Activated T-helper 2 cell treated with anti-CD3 and anti-CD28 coated beads, Interferon-gamma antibody, Interleukin-2, Interleukin-4, amounts not matched to agents 10 μg/mL and 5 μg/mL and 100 μg/mL, durations not matched to agents 14 hours and 24 hours and 36 hours (primary cell): ENCODE data around the gene FRMD1. TPM values are rescaled to one million over a fixed set of nuclear protein-coding genes. Genes with fewer than 3 reads are reported as not detected.

ENCODE experiments used
- DNase-seq: peaks from one replicate; pipeline ENCODE4 v3.0.0; 2021; ENCODE audit warnings: low spot score
- H3K27ac Mint-ChIP-seq: one replicate; pipeline ENCODE4 v1.8.0; 2021; ENCODE audit warnings: mixed read lengths
- H3K27me3 Mint-ChIP-seq: one replicate; pipeline ENCODE4 v1.8.0; 2021; ENCODE audit warnings: low read depth, mixed read lengths
- H3K36me3 Mint-ChIP-seq: one replicate; pipeline ENCODE4 v1.8.0; 2021; ENCODE audit warnings: low read depth, mixed read lengths
- H3K4me1 Mint-ChIP-seq: one replicate; pipeline ENCODE4 v1.8.0; 2021; ENCODE audit warnings: low read depth, mixed read lengths
- H3K4me3 Mint-ChIP-seq: one replicate; pipeline ENCODE4 v1.8.0; 2021; ENCODE audit warnings: low read depth, mild to moderate bottlenecking, moderate library complexity, mixed read lengths
- H3K9me3 Mint-ChIP-seq: one replicate; pipeline ENCODE4 v1.8.0; 2021; ENCODE audit warnings: mixed read lengths
- intact Hi-C: fragments of 100-400 bp; cut with micrococcal nuclease; formaldehyde crosslinking; loops from one replicate; pipeline ENCODE4 v1.15.1; 2023
- total RNA-seq: library from RNA; stranded (reverse); gene quantifications from 2 replicates; pipeline ENCODE4 v1.2.3, GENCODE V29; 2022

FRMD1 gene
- total RNA-seq, 1 donor from 2014 or later: not detected

DNA sequence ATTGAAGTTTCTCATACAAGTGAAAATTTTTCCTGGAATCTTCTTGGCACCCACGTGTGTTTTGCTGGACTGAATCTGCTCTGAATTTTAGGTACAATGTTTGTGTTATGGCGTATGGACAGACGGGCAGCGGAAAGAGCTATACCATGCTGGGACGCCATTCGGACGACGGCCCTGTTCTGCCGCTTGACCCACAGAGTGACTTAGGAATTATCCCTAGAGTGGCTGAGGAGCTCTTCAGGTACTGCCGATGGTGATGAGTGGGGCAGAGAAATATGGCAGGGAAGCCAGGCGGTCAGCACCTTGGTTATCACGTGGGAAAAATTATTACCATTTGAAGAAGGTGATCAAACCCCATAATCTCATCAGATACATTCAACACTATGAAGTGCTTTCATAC, 45.2 kb downstream of the FRMD1 start:
- Mint-ChIP-seq H3K4me3 (no peak overlapping the region), H3K27me3 (peaks cover 5% of the 10 kb centered on the region), H3K27ac (no peak overlapping the region), H3K9me3 (peaks cover 14% of the 10 kb centered on the region), H3K36me3 (peaks cover 5% of the 10 kb centered on the region), H3K4me1 (peaks cover 6% of the 10 kb centered on the region)
- intact Hi-C loops: no loop called here
- DNase-seq: no peak

DNA sequence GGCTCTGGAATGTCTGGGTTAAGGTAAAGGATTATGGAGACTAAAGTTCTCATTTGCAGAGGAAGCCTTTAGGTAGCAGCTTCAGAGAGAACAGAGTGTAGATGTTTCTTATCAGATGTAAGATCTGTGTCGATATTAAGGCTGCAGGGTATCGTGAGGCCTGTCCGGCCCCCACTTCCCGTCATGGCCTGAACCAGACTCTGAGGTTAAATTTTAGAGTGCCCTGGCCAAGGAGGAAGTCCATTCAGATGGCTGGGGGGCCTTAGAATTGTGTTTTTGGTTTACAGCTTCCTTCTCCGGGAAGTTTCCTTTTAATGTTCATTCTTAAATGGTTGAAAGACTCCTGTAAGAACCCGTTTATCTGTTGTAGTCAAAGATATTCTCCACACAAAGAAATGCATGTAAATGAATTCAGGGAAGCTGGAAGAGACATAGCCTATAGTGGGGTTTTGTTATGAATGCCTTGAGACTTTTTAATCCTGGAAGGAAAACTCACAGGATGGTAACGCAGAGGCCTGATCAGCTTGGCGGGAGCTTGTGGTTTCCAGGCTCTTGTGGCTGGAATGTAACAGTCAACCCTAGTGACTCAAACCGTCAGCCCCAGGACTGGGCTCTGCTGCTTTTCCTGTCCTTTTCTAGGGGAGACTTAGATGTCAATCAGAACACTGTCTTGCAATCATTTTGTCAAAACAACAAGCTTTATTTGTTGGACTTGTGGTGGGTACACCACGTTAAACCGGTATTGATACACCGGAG, 46.8 kb downstream of the FRMD1 start:
- no peak overlapping the region for H3K27ac Mint-ChIP-seq
- H3K4me1 Mint-ChIP-seq: peaks cover 6% of the 10 kb centered on the region
- H3K4me3 Mint-ChIP-seq: no peak overlapping the region
- H3K27me3 Mint-ChIP-seq: peaks cover 5% of the 10 kb centered on the region
- H3K36me3 Mint-ChIP-seq: no peaks in the 10 kb centered on the region
- peaks cover 7% of the 10 kb centered on the region for H3K9me3 Mint-ChIP-seq
- intact Hi-C loops: no loop called here
- DNase-seq: no peak

DNA sequence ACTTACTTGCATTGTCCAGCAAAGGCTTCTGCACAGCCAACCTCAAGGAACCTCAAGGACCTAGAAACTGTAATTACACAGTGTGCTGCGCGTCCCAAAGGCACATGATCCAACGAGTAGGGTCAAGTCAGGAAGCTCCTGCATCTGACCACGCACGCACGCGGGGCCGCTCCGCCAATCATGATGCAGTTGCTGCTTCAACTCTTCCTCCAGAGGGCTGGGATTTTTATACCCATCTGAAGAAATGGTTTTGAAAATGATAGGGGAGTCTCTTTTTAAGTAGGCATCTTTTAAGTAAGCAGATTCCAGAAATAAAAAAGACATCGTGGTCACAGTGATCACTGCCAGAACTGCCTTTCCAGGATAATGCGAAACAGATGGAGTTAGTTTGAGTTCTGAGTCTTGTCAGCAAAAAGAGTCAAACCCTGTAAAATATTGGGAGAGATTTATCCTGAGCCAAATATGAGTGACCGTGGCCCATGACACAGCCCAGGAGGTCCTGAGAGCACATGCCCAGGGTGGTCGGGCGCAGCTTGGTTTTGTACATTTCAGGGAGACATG, 47.5 kb downstream of the FRMD1 start:
- Mint-ChIP-seq H3K4me1 (peaks cover 6% of the 10 kb centered on the region), H3K9me3 (peaks cover 7% of the 10 kb centered on the region), H3K4me3 (no peak overlapping the region), H3K27me3 (peaks cover 5% of the 10 kb centered on the region), H3K27ac (no peak overlapping the region), H3K36me3 (no peaks in the 10 kb centered on the region)
- DNase-seq: no peak
- intact Hi-C loops: no loop called here

DNA sequence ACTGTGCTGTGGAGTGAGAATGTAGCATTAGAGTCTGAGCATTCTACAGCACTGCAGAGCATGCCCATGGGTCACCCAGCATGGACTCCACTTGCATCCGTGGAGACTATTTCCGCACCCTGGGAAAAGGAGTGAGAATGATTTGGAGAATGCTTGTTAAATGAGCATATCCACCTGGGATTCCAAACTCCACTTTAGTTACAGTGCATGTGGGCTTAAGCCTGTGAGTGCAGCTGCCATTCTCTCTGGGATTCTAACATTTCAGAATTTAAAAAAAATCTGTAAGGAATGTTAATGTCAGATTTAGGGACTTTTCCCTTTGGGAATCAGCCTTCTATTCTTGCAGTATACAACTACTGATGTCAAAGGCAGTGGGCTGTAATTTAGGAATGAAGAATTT, 48.1 kb downstream of the FRMD1 start:
- Mint-ChIP-seq H3K27me3 (peaks cover 5% of the 10 kb centered on the region), H3K36me3 (no peaks in the 10 kb centered on the region)
- intact Hi-C loops: no loop called here

DNA sequence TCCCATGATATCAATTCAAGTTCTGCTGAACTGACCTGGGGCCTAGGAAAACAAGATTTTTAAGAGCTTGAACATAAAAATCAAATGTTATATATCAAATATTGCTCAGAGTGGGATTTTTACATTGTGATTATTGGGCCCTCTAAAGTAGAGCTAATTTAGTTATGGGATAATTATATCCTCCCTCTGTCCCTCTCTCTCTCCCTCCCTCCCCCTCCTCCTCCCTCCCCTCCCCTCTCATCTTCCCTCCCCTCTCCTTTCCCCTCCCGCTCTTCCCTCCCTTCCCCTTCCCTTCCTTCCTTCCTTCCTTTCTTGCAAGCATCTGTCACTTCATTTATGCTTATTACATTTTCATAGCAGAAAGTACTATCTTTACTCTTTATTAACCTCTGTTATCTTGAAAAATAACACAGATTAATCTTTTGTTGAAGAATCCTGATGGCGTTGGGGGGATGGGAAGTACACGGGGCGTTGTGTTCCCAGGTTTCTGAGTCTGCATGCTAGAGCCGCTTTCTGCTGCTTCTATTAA, 48.7 kb downstream of the FRMD1 start:
- Mint-ChIP-seq H3K36me3 (no peaks in the 10 kb centered on the region), H3K27ac (no peak overlapping the region), H3K27me3 (peaks cover 3% of the 10 kb centered on the region), H3K4me3 (no peak overlapping the region), H3K4me1 (peaks cover 3% of the 10 kb centered on the region), H3K9me3 (peaks cover 7% of the 10 kb centered on the region)
- intact Hi-C loops: no loop called here
- DNase-seq: no peak

More for the DNA sequence above, 48.1 kb downstream of the FRMD1 start:
- no peak for DNase-seq
- Mint-ChIP-seq H3K27ac (no peak overlapping the region), H3K4me3 (no peak overlapping the region), H3K4me1 (peaks cover 5% of the 10 kb centered on the region), H3K9me3 (peaks cover 7% of the 10 kb centered on the region)

DNA sequence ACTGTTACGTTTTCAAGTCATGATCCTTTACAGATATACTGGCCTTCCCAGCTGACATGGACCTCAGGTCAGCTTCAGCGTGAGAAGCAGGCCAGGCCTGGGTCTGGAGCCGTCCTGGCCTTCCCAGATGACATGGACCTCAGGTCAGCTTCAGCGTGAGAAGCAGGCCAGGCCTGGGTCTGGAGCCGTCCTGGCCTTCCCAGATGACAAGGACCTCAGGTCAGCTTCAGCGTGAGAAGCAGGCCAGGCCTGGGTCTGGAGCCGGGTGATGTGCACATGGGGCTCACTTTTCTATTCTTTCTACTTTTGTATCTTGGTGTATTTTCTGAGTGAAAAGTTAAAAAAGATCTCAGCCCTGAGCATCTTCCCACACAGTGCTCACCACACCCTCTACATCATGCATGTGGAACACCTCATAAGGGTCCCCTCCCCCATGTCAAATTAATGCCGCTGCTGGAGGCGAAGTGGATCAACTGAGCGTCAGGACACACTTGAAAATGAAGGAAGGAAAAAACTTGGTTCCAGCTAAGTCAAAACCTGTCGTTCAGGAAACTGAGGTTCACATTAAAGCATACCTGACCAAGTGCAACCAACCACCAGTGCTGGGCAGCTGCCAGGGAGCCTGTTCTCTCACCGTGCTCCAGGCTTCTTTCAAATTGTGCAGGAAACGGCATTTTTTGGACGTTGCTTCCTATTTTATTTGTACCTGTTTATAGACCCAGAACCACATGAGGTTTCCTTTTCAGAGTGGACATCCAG, 49.4 kb downstream of the FRMD1 start:
- peaks cover 3% of the 10 kb centered on the region for H3K4me1 Mint-ChIP-seq
- H3K4me3 Mint-ChIP-seq: no peak overlapping the region

DNA sequence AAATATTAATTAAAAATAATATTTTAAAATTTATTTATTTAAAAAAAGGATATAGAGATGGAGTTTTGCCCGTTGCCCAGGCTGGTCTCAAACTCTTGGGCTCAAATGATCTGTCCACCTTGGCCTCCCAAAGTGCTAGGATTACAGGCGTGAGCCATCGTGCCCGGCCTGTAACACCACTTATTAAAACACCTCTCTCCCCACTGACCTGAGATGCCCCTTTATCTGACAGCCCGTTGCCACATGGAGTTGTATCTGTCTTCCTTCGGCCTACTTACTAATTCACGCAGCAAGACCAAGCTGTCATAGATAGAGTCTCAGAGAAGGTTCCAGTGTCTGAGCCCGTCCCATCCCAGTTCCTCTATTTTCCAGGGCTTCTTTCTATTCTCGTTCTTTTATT, 50.8 kb downstream of the FRMD1 start:
- Mint-ChIP-seq H3K4me3 (no peak overlapping the region), H3K36me3 (no peaks in the 10 kb centered on the region), H3K27ac (no peak overlapping the region), H3K9me3 (no peaks in the 10 kb centered on the region), H3K4me1 (peaks cover 3% of the 10 kb centered on the region), H3K27me3 (no peaks in the 10 kb centered on the region)
- intact Hi-C loops: no loop called here
- no peak for DNase-seq

More for the DNA sequence above, 49.4 kb downstream of the FRMD1 start:
- intact Hi-C loops: no loop called here
- peaks cover 3% of the 10 kb centered on the region for H3K27me3 Mint-ChIP-seq
- peaks cover 2% of the 10 kb centered on the region for H3K9me3 Mint-ChIP-seq
- no peak overlapping the region for H3K27ac Mint-ChIP-seq
- no peaks in the 10 kb centered on the region for H3K36me3 Mint-ChIP-seq
- DNase-seq: no peak

DNA sequence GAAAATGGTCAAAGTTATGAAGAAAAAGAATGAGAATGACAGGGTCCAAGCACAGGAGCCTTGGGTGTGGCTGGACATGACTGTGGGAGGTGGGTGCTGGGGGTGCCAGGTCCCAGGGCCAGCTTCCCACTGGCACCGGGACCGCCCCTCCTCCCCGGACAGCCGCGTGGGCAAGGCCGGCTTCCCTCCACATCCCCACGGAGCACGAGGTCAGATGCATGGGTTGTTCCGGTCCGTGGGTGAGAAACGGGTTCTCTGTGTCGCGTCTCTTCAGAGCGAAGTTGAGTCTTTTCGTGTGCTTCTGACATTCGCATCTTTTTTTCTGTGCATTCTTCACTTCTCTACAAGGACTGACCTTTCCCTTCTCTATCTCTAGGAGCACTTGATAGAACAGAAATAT, 51.5 kb downstream of the FRMD1 start:
- intact Hi-C loops: no loop called here
- H3K36me3 Mint-ChIP-seq: no peaks in the 10 kb centered on the region
- DNase-seq: no peak
- no peak overlapping the region for H3K4me3 Mint-ChIP-seq
- H3K27me3 Mint-ChIP-seq: no peaks in the 10 kb centered on the region
- H3K9me3 Mint-ChIP-seq: no peaks in the 10 kb centered on the region
- peaks cover 3% of the 10 kb centered on the region for H3K4me1 Mint-ChIP-seq
- H3K27ac Mint-ChIP-seq: no peak overlapping the region

DNA sequence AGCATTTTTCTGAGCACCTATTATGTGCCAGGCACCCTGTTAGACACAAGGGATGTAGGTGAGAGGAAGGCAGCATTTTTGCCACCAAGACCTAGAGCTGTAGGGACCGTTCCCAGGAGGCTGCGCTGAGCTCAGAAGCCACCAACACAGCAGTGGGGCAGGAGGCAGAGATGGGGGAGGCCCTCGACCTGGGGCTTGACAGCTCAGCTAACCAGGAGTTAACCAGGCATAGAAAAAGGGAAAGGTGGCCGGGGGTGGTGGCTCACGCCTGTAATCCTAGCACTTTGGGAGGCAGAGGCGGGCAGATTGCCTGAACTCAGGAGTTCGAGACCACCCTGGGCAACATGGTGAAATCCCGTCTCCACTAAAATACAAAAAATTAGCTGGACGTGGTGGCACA, 52.1 kb downstream of the FRMD1 start:
- Mint-ChIP-seq H3K36me3 (no peaks in the 10 kb centered on the region), H3K9me3 (no peaks in the 10 kb centered on the region), H3K4me1 (no peaks in the 10 kb centered on the region), H3K27ac (no peak overlapping the region), H3K27me3 (no peaks in the 10 kb centered on the region), H3K4me3 (no peak overlapping the region)
- no peak for DNase-seq
- intact Hi-C loops: no loop called here

DNA sequence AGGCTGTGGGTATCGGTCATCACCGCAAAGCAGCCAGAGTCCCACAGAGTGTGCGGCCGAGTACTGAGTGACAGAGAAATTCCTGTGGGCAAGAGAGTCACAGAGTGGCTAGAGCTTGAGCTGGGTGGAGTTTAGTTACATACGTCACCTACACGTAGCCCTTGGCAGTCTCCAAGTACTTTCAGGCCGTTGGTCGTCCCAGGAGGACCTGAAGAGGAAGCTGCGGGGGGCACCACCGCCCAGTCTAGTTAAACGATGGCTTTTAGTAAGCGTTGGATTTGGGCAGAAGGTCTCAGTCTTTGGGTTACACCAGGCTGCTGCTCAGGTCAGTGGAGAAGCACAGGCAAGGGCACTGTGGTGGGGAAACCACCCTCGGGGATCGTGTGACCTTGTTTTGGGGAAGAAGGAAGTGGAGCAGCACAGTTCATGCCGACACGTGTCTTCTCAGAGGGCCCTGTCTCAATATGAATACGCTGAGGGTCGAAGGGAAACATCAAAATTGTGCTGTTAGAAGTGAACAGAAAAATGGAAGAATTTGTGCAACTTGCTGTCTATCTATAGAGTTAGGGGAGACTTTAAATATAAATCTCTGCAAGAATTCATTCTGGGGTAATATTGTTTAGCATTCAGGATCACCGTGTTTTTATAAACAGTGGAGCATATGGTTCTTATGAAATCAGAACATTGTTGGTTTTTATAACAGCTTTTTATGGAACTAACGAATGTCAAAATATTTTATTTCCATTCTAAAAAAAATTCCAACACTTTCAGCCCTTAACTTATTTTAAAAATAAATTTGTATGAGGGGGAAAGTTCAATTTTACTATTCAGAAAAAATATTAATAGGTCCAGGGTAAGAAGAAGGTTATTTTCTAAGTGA, 52.9 kb downstream of the FRMD1 start:
- no peak overlapping the region for H3K27ac Mint-ChIP-seq
- no peak overlapping the region for H3K4me3 Mint-ChIP-seq
- H3K27me3 Mint-ChIP-seq: no peaks in the 10 kb centered on the region
- intact Hi-C loops: no loop called here
- no peaks in the 10 kb centered on the region for H3K36me3 Mint-ChIP-seq
- H3K9me3 Mint-ChIP-seq: no peaks in the 10 kb centered on the region
- no peak for DNase-seq
- H3K4me1 Mint-ChIP-seq: no peaks in the 10 kb centered on the region

DNA sequence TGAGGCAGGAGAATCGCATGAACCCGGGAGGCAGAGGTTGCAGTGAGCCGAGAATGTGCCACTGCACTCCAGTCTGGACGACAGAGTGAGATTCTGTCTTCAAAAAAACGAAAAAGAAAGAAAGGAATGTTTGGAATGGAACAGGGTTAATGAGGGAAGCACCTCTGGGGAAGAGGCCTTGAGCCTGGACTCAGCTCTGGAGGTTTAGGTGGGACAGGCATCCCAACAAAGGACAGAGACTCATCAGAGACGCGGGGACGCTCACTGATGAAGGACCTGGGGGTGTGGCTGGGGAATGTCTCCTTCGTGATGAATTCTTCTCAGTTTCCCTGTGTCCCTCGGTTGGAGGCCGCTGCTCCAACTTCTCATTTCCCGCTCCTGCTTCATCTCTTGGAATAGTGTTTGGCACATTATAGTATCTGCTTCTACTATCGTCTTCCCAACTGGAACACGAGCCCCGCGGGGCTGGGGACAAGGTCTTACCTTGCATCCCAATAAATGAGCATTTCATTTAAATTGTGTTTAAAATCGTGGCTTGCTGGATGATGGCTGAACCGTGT, 54.0 kb downstream of the FRMD1 start:
- Mint-ChIP-seq H3K4me1 (no peaks in the 10 kb centered on the region), H3K4me3 (no peak overlapping the region), H3K27me3 (no peaks in the 10 kb centered on the region), H3K36me3 (no peaks in the 10 kb centered on the region), H3K27ac (no peak overlapping the region), H3K9me3 (no peaks in the 10 kb centered on the region)
- intact Hi-C loops: no loop called here
- no peak for DNase-seq
